ENCODE measurements around the gene SRD5A2. TPM values are rescaled to one million over a fixed set of nuclear protein-coding genes. Genes with fewer than 3 reads are reported as not detected.

Gene SRD5A2
- total and polyA plus RNA-seq, 8 donors = 0.03 to 0.18 TPM; not detected in 6

GRCh38 chr2:31556940-31557339 is 23.8 kb downstream of the SRD5A2 start:
- no peak overlapping the region for H3K4me3 ChIP-seq
- H3K27ac ChIP-seq = no peak overlapping the region
- H3K9me3 ChIP-seq = peaks cover 0 to 38% (median 30%) of the 10 kb centered on the region in 4 donors
- H3K36me3 ChIP-seq = no peaks in the 10 kb centered on the region
- no peaks in the 10 kb centered on the region for H3K4me1 ChIP-seq
- TF ChIP-seq POLR2AphosphoS5 (IDR thresholded peaks at IDR 0.05) = no peak
- no peak for TF ChIP-seq POLR2A (IDR thresholded peaks at IDR 0.05)
- TF ChIP-seq CTCF (IDR thresholded peaks at IDR 0.05) = no peak
- no peak for TF ChIP-seq EP300 (IDR thresholded peaks at IDR 0.05)
- intact Hi-C loops (cut with DNase I; ENCODE audit: low total_unique reads) = no loop called here
- no peaks in the 10 kb centered on the region for H3K27me3 ChIP-seq
- no peak for DNase-seq

GRCh38 chr2:31555967-31556706 is 24.6 kb downstream of the SRD5A2 start:
- intact Hi-C loops (cut with DNase I; ENCODE audit: low total_unique reads) = no loop called here
- H3K4me3 ChIP-seq = no peak overlapping the region
- H3K4me1 ChIP-seq = no peaks in the 10 kb centered on the region
- no peak overlapping the region for H3K27ac ChIP-seq
- no peak for DNase-seq
- TF ChIP-seq POLR2AphosphoS5 (IDR thresholded peaks at IDR 0.05) (no peak), CTCF (IDR thresholded peaks at IDR 0.05) (no peak), POLR2A (IDR thresholded peaks at IDR 0.05) (no peak), EP300 (IDR thresholded peaks at IDR 0.05) (no peak)
- peaks cover 0 to 45% (median 30%) of the 10 kb centered on the region in 4 donors for H3K9me3 ChIP-seq
- H3K36me3 ChIP-seq = no peaks in the 10 kb centered on the region
- H3K27me3 ChIP-seq = no peaks in the 10 kb centered on the region
- WGBS, 5 donors = 69 to 75% (median 71%) methylated on average over 3 of the region's 3 CpGs

- DNase-seq = no peak
- Histone ChIP-seq H3K9me3 (peaks cover 0 to 45% (median 30%) of the 10 kb centered on the region in 4 donors), H3K27ac (no peak overlapping the region), H3K27me3 (no peaks in the 10 kb centered on the region), H3K36me3 (no peaks in the 10 kb centered on the region), H3K4me3 (no peak overlapping the region), H3K4me1 (no peaks in the 10 kb centered on the region)
- intact Hi-C loops (cut with DNase I; ENCODE audit: low total_unique reads) = no loop called here
- TF ChIP-seq CTCF (IDR thresholded peaks at IDR 0.05) = no peak
- no peak for TF ChIP-seq POLR2AphosphoS5 (IDR thresholded peaks at IDR 0.05)
- TF ChIP-seq POLR2A (IDR thresholded peaks at IDR 0.05) = no peak
- TF ChIP-seq EP300 (IDR thresholded peaks at IDR 0.05) = no peak
- WGBS, 5 donors = 88 to 92% (median 91%) methylated on average over 2 of the region's 2 CpGs
Observed at GRCh38 chr2:31553362-31553761, 27.4 kb downstream of the SRD5A2 start.

- peaks cover 3 to 29% (median 19%) of the 10 kb centered on the region in 4 donors for H3K9me3 ChIP-seq
- no peaks in the 10 kb centered on the region for H3K27me3 ChIP-seq
- no peak for DNase-seq
- no peaks in the 10 kb centered on the region for H3K36me3 ChIP-seq
- H3K4me1 ChIP-seq = no peaks in the 10 kb centered on the region
- no peak overlapping the region for H3K4me3 ChIP-seq
- no peak overlapping the region for H3K27ac ChIP-seq
- no peak for TF ChIP-seq POLR2AphosphoS5 (IDR thresholded peaks at IDR 0.05)
- TF ChIP-seq CTCF (IDR thresholded peaks at IDR 0.05) = no peak
- no peak for TF ChIP-seq EP300 (IDR thresholded peaks at IDR 0.05)
- no peak for TF ChIP-seq POLR2A (IDR thresholded peaks at IDR 0.05)
- intact Hi-C loops (cut with DNase I; ENCODE audit: low total_unique reads) = no loop called here
- 76 to 91% (median 81%) methylated on average over 2 of the region's 2 CpGs for WGBS, 5 donors
Observed at GRCh38 chr2:31547485-31547884, 33.3 kb downstream of the SRD5A2 start.
